ENCODE measurements around the gene ZNF653. TPM values are rescaled to one million over a fixed set of nuclear protein-coding genes. Genes with fewer than 3 reads are reported as not detected.
"Not testable (repeated sequence)": the region's sequence is repeated elsewhere in the genome, so short reads cannot be mapped to it uniquely, and the experiment has no call there.

The ZNF653 gene
- total and polyA plus RNA-seq, 4 donors: 5.8 to 21.4 (median 16.0) TPM

- WGBS (ENCODE audit: insufficient coverage): no CpG with 5 or more reads among the region's 8 CpGs
- H3K27ac ChIP-seq (ENCODE audit: low read depth, low read length): no peak overlapping the region
Observed at GRCh38 chr19:11475861-11476260, 29.8 kb downstream of the ZNF653 start.

GRCh38 chr19:11475343-11475742 lies 30.3 kb downstream of the ZNF653 start:
- H3K9me3 ChIP-seq (ENCODE audit: control insufficient read depth, insufficient read depth, low read length); DNase-seq (ENCODE audit: low read depth in 4 of 6, low spot score in 6 of 6); H3K27ac ChIP-seq (ENCODE audit: low read depth, low read length); H3K27me3 ChIP-seq (ENCODE audit: control insufficient read depth, insufficient read depth, low read length); H3K4me3 ChIP-seq (ENCODE audit: low read depth, low read length): not testable (repeated sequence)
- no CpG with 5 or more reads among the region's 3 CpGs for WGBS (ENCODE audit: insufficient coverage)
- Histone ChIP-seq H3K4me1 (ENCODE audit: control insufficient read depth, insufficient read depth, low read length) (peaks cover 17% of the 10 kb centered on the region), H3K36me3 (ENCODE audit: control insufficient read depth, insufficient read depth, low read length) (peaks cover 28% of the 10 kb centered on the region)

More at GRCh38 chr19:11475861-11476260, 29.8 kb downstream of the ZNF653 start:
- Histone ChIP-seq H3K4me3 (ENCODE audit: low read depth, low read length) (no peak overlapping the region), H3K4me1 (ENCODE audit: control insufficient read depth, insufficient read depth, low read length) (peaks cover 17% of the 10 kb centered on the region), H3K9me3 (ENCODE audit: control insufficient read depth, insufficient read depth, low read length) (no peaks in the 10 kb centered on the region), H3K36me3 (ENCODE audit: control insufficient read depth, insufficient read depth, low read length) (peaks cover 27% of the 10 kb centered on the region), H3K27me3 (ENCODE audit: control insufficient read depth, insufficient read depth, low read length) (peaks cover 2% of the 10 kb centered on the region)
- DNase-seq (ENCODE audit: low read depth in 4 of 6, low spot score in 6 of 6): no peak

- H3K4me3 ChIP-seq (ENCODE audit: low read depth, low read length): no peak overlapping the region
- no peaks in the 10 kb centered on the region for H3K9me3 ChIP-seq (ENCODE audit: control insufficient read depth, insufficient read depth, low read length)
- H3K27me3 ChIP-seq (ENCODE audit: control insufficient read depth, insufficient read depth, low read length): no peaks in the 10 kb centered on the region
- peaks cover 39% of the 10 kb centered on the region for H3K36me3 ChIP-seq (ENCODE audit: control insufficient read depth, insufficient read depth, low read length)
- WGBS (ENCODE audit: insufficient coverage): no CpG with 5 or more reads among the region's 4 CpGs
- H3K27ac ChIP-seq (ENCODE audit: low read depth, low read length): no peak overlapping the region
- peaks cover 8% of the 10 kb centered on the region for H3K4me1 ChIP-seq (ENCODE audit: control insufficient read depth, insufficient read depth, low read length)
- no peak for DNase-seq (ENCODE audit: low read depth in 4 of 6, low spot score in 6 of 6)
Observed at GRCh38 chr19:11473725-11474124, 31.9 kb downstream of the ZNF653 start.

- 63% methylated on average over 1 of the region's 8 CpGs for WGBS (ENCODE audit: insufficient coverage)
- H3K36me3 ChIP-seq (ENCODE audit: control insufficient read depth, insufficient read depth, low read length): peaks cover 57% of the 10 kb centered on the region
- not testable (repeated sequence) for H3K27me3 ChIP-seq (ENCODE audit: control insufficient read depth, insufficient read depth, low read length); H3K9me3 ChIP-seq (ENCODE audit: control insufficient read depth, insufficient read depth, low read length); H3K4me3 ChIP-seq (ENCODE audit: low read depth, low read length); H3K27ac ChIP-seq (ENCODE audit: low read depth, low read length); H3K4me1 ChIP-seq (ENCODE audit: control insufficient read depth, insufficient read depth, low read length); DNase-seq (ENCODE audit: low read depth in 4 of 6, low spot score in 6 of 6)
Observed at GRCh38 chr19:11468266-11468845, 37.3 kb downstream of the ZNF653 start.

GRCh38 chr19:11465600-11465999 lies 40.0 kb downstream of the ZNF653 start:
- H3K27me3 ChIP-seq (ENCODE audit: control insufficient read depth, insufficient read depth, low read length): no peaks in the 10 kb centered on the region
- DNase-seq (ENCODE audit: low read depth in 4 of 6, low spot score in 6 of 6): no peak
- WGBS (ENCODE audit: insufficient coverage): 34% methylated on average over 5 of the region's 8 CpGs
- peaks cover 3% of the 10 kb centered on the region for H3K4me1 ChIP-seq (ENCODE audit: control insufficient read depth, insufficient read depth, low read length)
- no peak overlapping the region for H3K27ac ChIP-seq (ENCODE audit: low read depth, low read length)
- peaks cover 75% of the 10 kb centered on the region for H3K36me3 ChIP-seq (ENCODE audit: control insufficient read depth, insufficient read depth, low read length)
- no peak overlapping the region for H3K4me3 ChIP-seq (ENCODE audit: low read depth, low read length)
- no peaks in the 10 kb centered on the region for H3K9me3 ChIP-seq (ENCODE audit: control insufficient read depth, insufficient read depth, low read length)

- no peaks in the 10 kb centered on the region for H3K9me3 ChIP-seq (ENCODE audit: control insufficient read depth, insufficient read depth, low read length)
- peaks cover 78% of the 10 kb centered on the region for H3K36me3 ChIP-seq (ENCODE audit: control insufficient read depth, insufficient read depth, low read length)
- DNase-seq (ENCODE audit: low read depth in 4 of 6, low spot score in 6 of 6): no peak
- 91% methylated on average over 11 of the region's 11 CpGs for WGBS (ENCODE audit: insufficient coverage)
- no peaks in the 10 kb centered on the region for H3K27me3 ChIP-seq (ENCODE audit: control insufficient read depth, insufficient read depth, low read length)
- H3K4me1 ChIP-seq (ENCODE audit: control insufficient read depth, insufficient read depth, low read length): peaks cover 3% of the 10 kb centered on the region
- H3K4me3 ChIP-seq (ENCODE audit: low read depth, low read length): no peak overlapping the region
- H3K27ac ChIP-seq (ENCODE audit: low read depth, low read length): no peak overlapping the region
Observed at GRCh38 chr19:11464333-11465265, 41.0 kb downstream of the ZNF653 start.

GRCh38 chr19:11463391-11463790 lies 42.2 kb downstream of the ZNF653 start:
- Histone ChIP-seq H3K9me3 (ENCODE audit: control insufficient read depth, insufficient read depth, low read length) (no peaks in the 10 kb centered on the region), H3K27me3 (ENCODE audit: control insufficient read depth, insufficient read depth, low read length) (no peaks in the 10 kb centered on the region), H3K4me3 (ENCODE audit: low read depth, low read length) (no peak overlapping the region), H3K27ac (ENCODE audit: low read depth, low read length) (no peak overlapping the region), H3K4me1 (ENCODE audit: control insufficient read depth, insufficient read depth, low read length) (peaks cover under 1% of the 10 kb centered on the region), H3K36me3 (ENCODE audit: control insufficient read depth, insufficient read depth, low read length) (peaks cover 84% of the 10 kb centered on the region)
- 70% methylated on average over 12 of the region's 12 CpGs for WGBS (ENCODE audit: insufficient coverage)
- no peak for DNase-seq (ENCODE audit: low read depth in 4 of 6, low spot score in 6 of 6)

GRCh38 chr19:11461453-11461852 lies 44.2 kb downstream of the ZNF653 start:
- WGBS (ENCODE audit: insufficient coverage): 100% methylated on average over 1 of the region's 2 CpGs
- Histone ChIP-seq H3K36me3 (ENCODE audit: control insufficient read depth, insufficient read depth, low read length) (peaks cover 94% of the 10 kb centered on the region), H3K27ac (ENCODE audit: low read depth, low read length) (no peak overlapping the region)

GRCh38 chr19:11460207-11460606 lies 45.4 kb downstream of the ZNF653 start:
- Histone ChIP-seq H3K36me3 (ENCODE audit: control insufficient read depth, insufficient read depth, low read length) (peaks cover 92% of the 10 kb centered on the region), H3K9me3 (ENCODE audit: control insufficient read depth, insufficient read depth, low read length) (no peaks in the 10 kb centered on the region), H3K27ac (ENCODE audit: low read depth, low read length) (no peak overlapping the region), H3K27me3 (ENCODE audit: control insufficient read depth, insufficient read depth, low read length) (no peaks in the 10 kb centered on the region), H3K4me1 (ENCODE audit: control insufficient read depth, insufficient read depth, low read length) (peaks cover 12% of the 10 kb centered on the region), H3K4me3 (ENCODE audit: low read depth, low read length) (no peak overlapping the region)
- DNase-seq (ENCODE audit: low read depth in 4 of 6, low spot score in 6 of 6): no peak
- 77% methylated on average over 4 of the region's 4 CpGs for WGBS (ENCODE audit: insufficient coverage)

More at GRCh38 chr19:11461453-11461852, 44.2 kb downstream of the ZNF653 start:
- H3K4me3 ChIP-seq (ENCODE audit: low read depth, low read length): no peak overlapping the region
- peaks cover 12% of the 10 kb centered on the region for H3K4me1 ChIP-seq (ENCODE audit: control insufficient read depth, insufficient read depth, low read length)
- H3K9me3 ChIP-seq (ENCODE audit: control insufficient read depth, insufficient read depth, low read length): no peaks in the 10 kb centered on the region
- no peak for DNase-seq (ENCODE audit: low read depth in 4 of 6, low spot score in 6 of 6)
- H3K27me3 ChIP-seq (ENCODE audit: control insufficient read depth, insufficient read depth, low read length): no peaks in the 10 kb centered on the region

All from spinal cord (tissue), 10 donors.